Lung (tissue), 12 donors: ENCODE results near the gene EIF1. TPM values are rescaled to one million over a fixed set of nuclear protein-coding genes. Genes with fewer than 3 reads are reported as not detected.

Experiments
- ATAC-seq: fragments of 200-7000 bp; cut with Tn5 transposase; one replicate; pipeline ENCODE4 v1.9.1; 2020; ENCODE audit warnings: moderate number of reproducible peaks; ENCODE audit not compliant: insufficient read depth, low FRiP score
- DNase-seq, 3 donors: peaks; one replicate each; pipeline ENCODE4 v3.0.0-alpha.2; 2013 to 2017
- H3K27ac ChIP-seq, 2 donors: one replicate each; pipeline ENCODE4 v1.5.1; 2013; ENCODE audit warnings: mild to moderate bottlenecking in 2 of 2, moderate library complexity in 2 of 2, control low read depth in 1 of 2, inconsistent platforms in 1 of 2, low read depth in 1 of 2, low read length in 1 of 2
- H3K27me3 ChIP-seq, 3 donors: one replicate each; pipeline ENCODE4 v1.5.1; 2013; ENCODE audit warnings: low read length in 2 of 3; ENCODE audit not compliant: control insufficient read depth in 3 of 3, insufficient read depth in 3 of 3
- H3K36me3 ChIP-seq, 4 donors: one replicate each; pipeline ENCODE4 v1.5.1; 2013; ENCODE audit warnings: low read length in 4 of 4, mild to moderate bottlenecking in 1 of 4, moderate library complexity in 1 of 4; ENCODE audit not compliant: control insufficient read depth in 4 of 4, insufficient read depth in 4 of 4
- H3K4me1 ChIP-seq, 5 donors: one replicate each; pipeline ENCODE4 v1.5.1; 2013; ENCODE audit warnings: low read length in 5 of 5, mild to moderate bottlenecking in 2 of 5, moderate library complexity in 1 of 5; ENCODE audit not compliant: control insufficient read depth in 5 of 5, insufficient read depth in 5 of 5
- H3K4me3 ChIP-seq: one replicate; pipeline ENCODE4 v1.5.1; 2013; ENCODE audit warnings: mild to moderate bottlenecking, control low read depth, moderate library complexity
- H3K9ac ChIP-seq, 2 donors: one replicate each; pipeline ENCODE4 v1.5.1; 2013; ENCODE audit warnings: low read length in 2 of 2, control low read depth in 1 of 2; ENCODE audit not compliant: insufficient read depth in 1 of 2
- H3K9me3 ChIP-seq, 4 donors: one replicate each; pipeline ENCODE4 v1.5.1; 2013; ENCODE audit warnings: low read length in 3 of 4, mild to moderate bottlenecking in 1 of 4, moderate library complexity in 1 of 4; ENCODE audit not compliant: control insufficient read depth in 4 of 4, insufficient read depth in 3 of 4
- CTCF ChIP-seq: IDR thresholded peaks from 2 replicates; pipeline ENCODE4 v1.5.1; 2012; ENCODE audit warnings: mild to moderate bottlenecking; ENCODE audit errors: control extremely low read depth, extremely low read depth
- WGBS, 2 donors: extraction: QIAGEN DNeasy Blood & Tissue Kit; methylation state at CpG; one replicate each; pipeline ENCODE4 v1.1.7; 2013; 5-methylcytosine and 5-hydroxymethylcytosine counted together
- polyA plus RNA-seq, 2 donors: library from polyadenylated mRNA; stranded (reverse); fragments of 200-250 nt; gene quantifications; one replicate each; pipeline ENCODE4 v1.2.1, GENCODE V29; 2013
- total RNA-seq, 2 donors: library from RNA; depleted of rRNA in 1 of 2; stranded (reverse); fragments of >200 nt in 1 of 2; gene quantifications; one replicate each; pipeline ENCODE4 v1.2.1, GENCODE V29; 2014 to 2021
- donor health status: control.
- donor health status: control.
- donor health status: Bipolar disorder and iron deficiency.
- donor health status: healthy.
- donor health status: DM: yes; HTN: yes; CAD: no.

EIF1 gene
- total and polyA plus RNA-seq, 4 donors, result 381 to 872 (median 676) TPM

GRCh38 chr17:41654678-41655607, 33.7 kb upstream of the EIF1 start:
- H3K27ac ChIP-seq, result peak overlapping the region in 1 of 2 donors; percentile 92
- TF ChIP-seq CTCF, result no peak
- H3K4me1 ChIP-seq, result peaks cover 0 to 30% (median 18%) of the 10 kb centered on the region in 5 donors
- DNase-seq (no peak), ATAC-seq (no peak)
- peak overlapping the region; percentile 23 to 55 for H3K9ac ChIP-seq
- H3K36me3 ChIP-seq, result no peaks in the 10 kb centered on the region
- 76 to 88% methylated on average over 24 of the region's 24 CpGs for WGBS, 2 donors
- H3K4me3 ChIP-seq, result no peak overlapping the region
- no peaks in the 10 kb centered on the region for H3K27me3 ChIP-seq
- H3K9me3 ChIP-seq, result peaks cover 0 to 4% (median 0%) of the 10 kb centered on the region in 4 donors

- H3K36me3 ChIP-seq, result no peaks in the 10 kb centered on the region
- H3K4me3 ChIP-seq, result no peak overlapping the region
- no peaks in the 10 kb centered on the region for H3K27me3 ChIP-seq
- peaks cover 0 to 30% (median 15%) of the 10 kb centered on the region in 5 donors for H3K4me1 ChIP-seq
- peaks cover 0 to 4% (median 0%) of the 10 kb centered on the region in 4 donors for H3K9me3 ChIP-seq
- H3K27ac ChIP-seq, result peak overlapping the region in 1 of 2 donors; percentile 92
- H3K9ac ChIP-seq, result peak overlapping the region in 1 of 2 donors; percentile 55
- peak; percentile 60 to 78 (median 76) for DNase-seq
- WGBS, 2 donors, result 62 to 80% methylated on average over 18 of the region's 18 CpGs
- ATAC-seq, result peak; percentile 48
- TF ChIP-seq CTCF, result no peak
Measured at GRCh38 chr17:41655611-41656111, 33.0 kb upstream of the EIF1 start.

GRCh38 chr17:41656249-41657023, 32.2 kb upstream of the EIF1 start:
- H3K36me3 ChIP-seq, result no peaks in the 10 kb centered on the region
- DNase-seq, result no peak
- no peak for ATAC-seq

More at GRCh38 chr17:41656249-41657023, 32.2 kb upstream of the EIF1 start:
- TF ChIP-seq CTCF, result no peak
- no peak overlapping the region for H3K9ac ChIP-seq
- peaks cover 0 to 30% (median 9%) of the 10 kb centered on the region in 5 donors for H3K4me1 ChIP-seq
- H3K9me3 ChIP-seq, result peaks cover 0 to 4% (median 0%) of the 10 kb centered on the region in 4 donors
- no peak overlapping the region for H3K4me3 ChIP-seq
- no peaks in the 10 kb centered on the region for H3K27me3 ChIP-seq
- 77 to 86% methylated on average over 16 of the region's 16 CpGs for WGBS, 2 donors
- peak overlapping the region in 1 of 2 donors; percentile 92 for H3K27ac ChIP-seq
